Activated naive CD8-positive, alpha-beta T cell treated with anti-CD3 and anti-CD28 coated beads, Interleukin-2, amount 50 U/mL, for 16 hours (primary cell): ENCODE measurements around the gene SCMH1.
"Not testable (repeated sequence)": the region's sequence is repeated elsewhere in the genome, so short reads cannot be mapped to it uniquely, and the experiment has no call there.

Experiments used
- DNase-seq: peaks from one replicate; pipeline ENCODE4 v3.0.0-alpha.2; 2020; ENCODE audit warnings: low read depth, low spot score

Gene SCMH1

DNA sequence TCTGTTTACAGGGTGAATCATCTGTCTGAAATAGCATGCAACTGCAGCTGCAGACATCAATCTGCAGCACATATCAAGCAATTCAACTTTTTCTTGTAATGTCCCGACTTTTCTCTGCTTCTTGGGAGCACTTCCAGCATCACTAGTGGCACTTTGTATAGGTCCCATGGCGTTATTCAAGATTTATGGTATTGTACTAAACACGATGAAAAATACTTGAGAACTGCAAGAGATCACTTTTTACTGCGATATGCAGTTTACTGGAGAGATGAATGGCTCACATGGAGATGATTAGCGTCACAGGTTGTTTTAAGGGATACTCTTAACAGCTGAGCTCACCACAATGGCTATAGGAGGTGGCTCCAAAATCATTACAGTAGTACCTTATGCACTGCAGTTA lies 7.2 kb upstream of the SCMH1 start:
- no peak for DNase-seq

DNA sequence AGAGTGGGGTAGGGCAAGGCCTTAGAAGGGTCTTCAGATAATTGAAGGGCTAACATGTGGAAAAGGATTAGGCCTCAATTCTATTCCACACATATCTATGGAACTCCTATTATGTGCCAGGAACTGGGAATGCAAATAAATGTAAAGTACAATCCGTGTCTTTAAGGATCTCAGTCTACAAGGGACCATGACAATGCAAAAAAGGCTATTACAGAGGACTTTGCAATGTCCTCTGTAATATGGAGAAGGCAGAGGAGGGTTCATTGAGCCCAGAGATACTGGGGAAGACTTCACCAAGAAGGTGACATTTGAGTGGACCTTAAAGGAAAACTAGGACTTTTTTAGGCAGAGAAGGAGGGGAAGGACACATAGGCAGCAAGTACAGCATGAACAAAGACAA lies 4.5 kb upstream of the SCMH1 start:
- DNase-seq = no peak

DNA sequence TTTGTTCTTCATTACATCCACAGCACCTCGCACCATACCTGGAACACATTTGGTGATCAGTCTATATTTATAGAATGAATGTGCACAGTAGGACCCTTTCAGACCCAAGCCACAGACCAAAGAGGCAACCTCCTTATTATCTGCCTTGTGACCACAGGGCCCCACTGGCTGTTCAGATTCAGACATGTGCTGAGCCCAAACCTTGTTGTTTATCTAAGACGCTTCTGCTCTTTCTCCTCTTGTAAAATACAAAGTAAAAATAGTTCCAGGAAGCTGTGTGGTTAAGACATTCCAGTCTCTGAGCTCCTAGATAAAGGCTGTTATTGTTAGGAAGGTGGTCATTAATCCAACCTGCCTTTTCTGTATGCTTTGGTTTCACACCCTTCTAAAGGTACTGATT lies 3.6 kb upstream of the SCMH1 start:
- DNase-seq = no peak

DNA sequence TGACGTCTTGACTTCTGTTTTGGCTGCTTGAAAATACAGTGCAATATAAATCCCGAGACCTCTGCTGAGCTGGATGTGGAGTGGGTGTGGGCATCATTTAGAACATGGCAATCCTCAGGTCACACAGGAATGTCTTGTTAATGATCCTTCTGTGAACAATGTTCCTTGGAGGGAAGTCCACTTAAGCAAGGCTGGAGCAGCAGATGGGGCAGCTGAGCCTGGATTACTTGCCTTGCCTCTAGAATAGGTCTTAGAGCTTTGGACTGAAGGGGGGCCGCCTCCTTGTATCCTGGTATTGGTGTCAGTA lies 926 bp upstream of the SCMH1 start:
- DNase-seq = no peak

DNA sequence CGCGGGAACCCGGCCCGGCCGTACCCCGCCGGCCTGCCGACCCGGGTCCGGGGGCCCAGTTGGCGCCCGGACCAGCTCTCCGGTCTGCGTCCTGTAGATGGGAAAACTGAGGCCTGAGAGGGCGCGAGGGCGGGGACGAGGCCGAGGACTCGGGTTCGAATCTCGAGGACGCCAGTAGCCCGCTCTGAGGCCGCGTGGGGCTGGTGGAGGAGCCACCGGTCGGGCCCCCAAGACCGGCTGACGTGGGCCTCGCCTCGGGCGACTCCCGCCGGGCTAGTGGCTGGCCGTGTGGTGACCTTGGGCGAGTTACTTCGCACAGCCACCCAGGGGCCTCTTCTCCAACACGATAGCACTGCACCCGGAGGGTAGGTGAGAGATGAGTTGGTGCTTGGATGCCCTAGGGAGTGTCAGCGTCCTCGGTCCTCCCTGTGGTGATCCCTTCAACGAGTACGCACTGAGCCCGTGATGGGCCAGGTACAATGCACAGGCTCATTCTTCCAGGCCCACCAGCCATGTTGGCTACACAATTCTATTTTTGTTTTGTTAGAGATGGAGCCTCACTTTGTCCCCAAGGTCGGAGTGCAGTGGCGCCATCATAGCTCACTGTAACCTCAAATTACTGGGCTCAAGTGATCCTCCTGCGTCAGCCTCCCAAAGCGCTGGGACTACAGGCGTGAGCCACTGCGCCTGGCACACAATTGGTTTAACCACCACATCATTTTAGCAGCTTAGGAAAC lies 404 bp upstream of the SCMH1 start:
- DNase-seq = no peak

DNA sequence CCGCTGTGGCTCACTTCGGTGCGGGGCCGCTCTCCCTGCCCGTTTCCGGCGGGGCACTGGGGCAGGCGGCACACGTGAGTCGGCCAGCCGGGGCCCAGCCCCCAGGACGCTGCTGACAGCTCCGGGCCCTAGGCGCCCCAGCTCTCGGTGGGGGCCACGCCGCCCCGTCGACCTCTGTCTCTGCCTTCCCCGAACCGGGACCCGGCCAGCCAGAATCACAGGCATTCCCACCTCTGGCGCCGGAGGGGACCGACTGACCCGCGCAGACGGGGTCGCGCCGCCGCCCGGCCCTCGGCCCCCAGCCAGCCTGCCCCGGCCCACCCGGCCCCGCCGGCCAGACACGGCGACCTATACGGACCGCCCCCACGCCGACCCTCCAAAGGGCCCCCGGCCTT lies 755 bp downstream of the SCMH1 start:
- DNase-seq = no peak

DNA sequence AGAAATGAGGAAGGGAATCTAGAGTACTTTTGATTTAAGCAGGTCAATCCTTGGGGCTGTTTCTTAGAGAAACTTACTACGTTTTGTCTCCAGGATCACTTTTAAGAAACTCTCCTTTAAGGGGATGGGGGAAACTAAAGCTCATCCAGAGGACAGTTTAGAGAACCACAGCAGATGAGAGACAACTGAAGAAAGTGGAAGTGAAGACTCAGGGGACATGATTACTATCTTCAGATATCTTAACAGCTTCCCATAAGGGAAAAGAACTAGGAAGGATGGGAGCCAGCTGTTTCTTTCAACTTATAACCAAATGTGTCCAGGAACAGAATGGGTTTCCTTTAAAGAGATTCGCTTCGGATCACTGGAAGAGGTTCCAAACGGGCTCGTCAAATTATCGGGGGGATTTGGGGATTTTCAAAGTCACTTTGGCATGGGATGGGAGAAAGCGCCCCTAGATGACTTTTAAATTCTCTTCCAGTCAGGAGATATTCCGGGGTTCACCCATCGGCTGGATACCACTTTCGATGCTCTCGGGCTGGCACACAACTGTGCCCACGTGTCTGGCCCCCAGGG lies 1.2 kb downstream of the SCMH1 start:
- no peak for DNase-seq

DNA sequence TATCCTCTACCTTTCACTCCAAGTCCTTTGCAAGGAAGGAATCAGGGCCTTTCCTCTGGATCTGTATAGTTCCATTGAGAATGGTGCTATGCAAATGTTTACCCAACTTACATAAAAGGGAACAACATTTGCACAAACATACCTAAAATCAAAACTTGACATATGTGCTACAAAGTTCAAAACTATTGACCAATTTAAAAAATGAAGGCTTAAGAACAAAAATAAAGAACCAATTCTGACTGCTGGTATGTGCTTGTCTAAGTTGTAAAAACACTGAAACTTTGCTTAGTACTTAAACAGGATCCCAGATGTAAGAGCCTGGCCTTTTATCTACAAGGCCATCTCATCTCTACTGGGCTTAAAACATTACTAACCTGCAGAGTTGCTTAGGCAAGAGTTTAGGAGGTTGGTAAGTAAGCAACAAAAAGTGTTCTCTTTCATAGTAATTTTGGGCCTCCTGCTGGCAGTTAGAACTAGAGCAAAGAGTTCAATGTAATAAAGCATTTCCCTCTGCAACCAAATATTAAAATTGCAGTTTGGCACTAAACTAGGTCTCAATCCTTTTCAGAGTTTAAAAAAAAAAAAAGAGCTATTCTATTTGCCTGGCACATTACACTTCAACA lies 2.0 kb downstream of the SCMH1 start:
- DNase-seq = no peak

DNA sequence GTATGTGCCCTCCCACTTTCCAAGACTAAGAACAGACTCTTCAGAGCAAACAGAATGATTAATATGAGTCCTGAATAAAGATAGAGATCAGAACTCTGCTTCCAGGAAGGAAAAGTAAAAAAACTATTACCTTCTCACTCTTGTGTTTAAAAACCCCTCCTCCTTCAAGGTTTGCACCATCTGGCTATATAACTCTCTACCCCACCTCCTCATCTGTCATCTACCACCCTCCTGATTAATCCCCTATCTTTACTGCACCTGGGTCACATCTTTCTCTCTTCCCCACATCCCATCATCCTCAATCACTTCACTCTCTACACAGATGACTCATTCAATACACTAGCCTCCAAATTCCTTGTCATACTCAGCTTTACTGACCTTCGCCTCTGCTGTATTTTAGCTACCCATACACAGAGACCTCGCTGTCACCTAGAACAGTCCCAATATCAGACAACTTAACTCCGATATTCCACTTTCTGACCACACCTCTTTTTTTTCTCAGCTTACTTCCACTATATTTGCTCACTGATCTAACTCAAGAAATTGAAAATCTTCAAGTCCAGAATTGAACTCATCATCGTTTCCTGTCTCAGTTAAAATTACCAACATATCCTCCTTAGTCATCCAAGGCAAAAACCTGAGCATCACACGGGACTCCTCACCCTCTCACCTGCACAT lies 3.7 kb downstream of the SCMH1 start:
- DNase-seq = no peak

DNA sequence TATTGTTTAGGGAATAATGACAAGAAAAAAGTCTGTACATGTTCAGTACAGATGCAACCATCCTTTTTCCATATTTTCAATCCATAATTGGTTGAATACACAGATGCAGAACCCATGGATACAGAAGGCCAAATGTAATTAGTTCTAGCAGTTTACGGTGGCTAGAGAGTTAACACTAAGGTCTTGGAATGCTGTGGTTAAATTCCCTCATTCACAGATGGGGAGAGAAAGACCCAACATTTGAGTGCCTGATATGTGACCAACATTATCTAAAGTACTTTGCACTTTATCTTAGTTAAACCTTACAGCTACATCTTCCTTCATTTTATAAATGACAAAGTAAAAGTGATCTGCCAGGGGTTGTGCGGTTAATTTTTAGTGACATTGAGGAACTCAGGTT lies 5.3 kb downstream of the SCMH1 start:
- DNase-seq = no peak

DNA sequence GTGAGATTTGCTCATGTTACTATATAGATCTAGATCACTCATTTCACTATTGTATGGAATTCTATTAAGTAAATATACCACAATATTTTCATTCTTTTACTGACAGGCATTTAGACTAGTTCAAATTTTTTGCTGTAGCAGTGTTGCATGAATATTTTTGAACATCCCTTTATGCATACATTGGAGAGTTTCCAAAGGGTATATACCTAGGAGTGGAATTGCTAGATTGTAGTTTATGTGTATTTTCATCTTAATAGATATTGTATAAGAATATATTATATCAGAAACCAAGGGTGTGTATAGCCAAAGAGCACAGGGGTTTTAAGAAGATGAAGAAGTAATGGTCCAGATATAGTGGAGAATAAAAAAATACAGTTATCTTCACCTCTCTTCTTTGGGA lies 6.2 kb downstream of the SCMH1 start:
- DNase-seq = no peak

DNA sequence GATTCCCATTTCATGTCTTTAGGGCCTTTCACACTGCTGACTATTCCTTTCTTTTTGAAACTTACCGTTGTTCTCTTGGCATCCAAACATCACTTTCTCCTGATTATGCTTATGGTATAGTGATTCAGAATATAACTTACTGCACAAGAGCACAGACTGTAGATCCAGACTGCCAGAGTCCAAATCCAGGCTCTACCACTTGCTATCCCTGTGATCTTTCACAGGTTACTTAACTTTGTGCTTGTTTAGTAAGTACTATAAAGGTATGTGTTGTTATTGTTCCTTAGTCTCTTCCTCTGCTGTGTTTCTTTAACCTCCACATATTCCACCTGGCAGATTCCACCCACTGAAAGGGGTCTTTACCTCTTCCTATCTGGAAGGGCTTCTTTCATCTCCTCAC lies 8.4 kb downstream of the SCMH1 start:
- no peak for DNase-seq

DNA sequence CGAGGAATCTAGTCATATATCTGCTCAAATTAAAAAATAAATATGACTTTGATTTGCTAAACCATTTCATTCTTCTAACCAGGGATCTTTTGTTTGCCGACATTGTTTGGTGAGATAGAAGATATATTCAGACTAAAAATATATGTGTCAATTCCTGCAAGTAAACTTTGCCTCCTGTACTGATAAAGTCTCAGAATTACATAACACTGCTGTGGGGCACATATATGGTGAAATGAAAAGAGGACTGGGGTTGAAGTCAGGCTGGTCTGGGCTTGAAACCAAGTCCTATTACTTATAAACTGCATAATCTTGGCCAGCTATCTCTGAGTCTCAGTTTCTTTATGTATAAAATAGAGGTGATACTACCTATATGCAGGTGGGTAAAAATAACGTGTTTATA lies 9.8 kb downstream of the SCMH1 start:
- no peak for DNase-seq

DNA sequence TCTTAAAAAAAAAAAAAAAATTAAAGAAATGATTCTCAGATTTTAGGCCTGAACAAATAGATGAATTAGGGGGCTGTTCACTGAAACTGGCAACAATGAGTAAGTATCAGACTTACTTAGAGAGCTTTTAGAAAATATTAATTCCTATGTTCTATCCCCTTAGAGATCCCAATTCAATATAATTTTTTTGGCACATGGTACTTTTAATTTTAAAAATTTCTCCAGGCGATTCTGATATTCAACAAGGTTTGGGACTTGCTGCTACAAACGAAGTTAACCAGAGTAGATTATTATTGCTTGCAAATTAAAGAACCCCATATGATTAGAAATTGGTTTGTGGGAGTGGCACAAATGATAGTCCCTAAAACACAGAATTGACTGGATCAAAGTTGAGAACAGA lies 11.4 kb downstream of the SCMH1 start:
- DNase-seq = no peak

DNA sequence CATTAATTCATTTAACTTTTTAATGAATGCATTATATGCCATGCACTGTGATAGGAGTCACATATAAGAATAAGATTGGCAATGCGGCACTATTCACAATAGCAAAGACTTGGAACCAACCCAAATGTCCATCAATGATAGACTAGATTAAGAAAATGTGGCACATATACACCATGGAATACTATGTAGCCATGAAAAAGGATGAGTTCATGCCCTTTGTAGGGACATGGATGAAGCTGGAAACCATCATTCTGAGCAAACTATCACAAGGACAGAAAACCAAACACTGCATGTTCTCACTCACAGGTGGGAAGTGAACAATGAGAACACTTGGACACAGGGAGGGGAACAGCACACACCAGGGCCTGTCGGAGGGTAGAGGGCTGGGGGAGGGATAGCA lies 12.9 kb downstream of the SCMH1 start:
- DNase-seq = not testable (repeated sequence)

DNA sequence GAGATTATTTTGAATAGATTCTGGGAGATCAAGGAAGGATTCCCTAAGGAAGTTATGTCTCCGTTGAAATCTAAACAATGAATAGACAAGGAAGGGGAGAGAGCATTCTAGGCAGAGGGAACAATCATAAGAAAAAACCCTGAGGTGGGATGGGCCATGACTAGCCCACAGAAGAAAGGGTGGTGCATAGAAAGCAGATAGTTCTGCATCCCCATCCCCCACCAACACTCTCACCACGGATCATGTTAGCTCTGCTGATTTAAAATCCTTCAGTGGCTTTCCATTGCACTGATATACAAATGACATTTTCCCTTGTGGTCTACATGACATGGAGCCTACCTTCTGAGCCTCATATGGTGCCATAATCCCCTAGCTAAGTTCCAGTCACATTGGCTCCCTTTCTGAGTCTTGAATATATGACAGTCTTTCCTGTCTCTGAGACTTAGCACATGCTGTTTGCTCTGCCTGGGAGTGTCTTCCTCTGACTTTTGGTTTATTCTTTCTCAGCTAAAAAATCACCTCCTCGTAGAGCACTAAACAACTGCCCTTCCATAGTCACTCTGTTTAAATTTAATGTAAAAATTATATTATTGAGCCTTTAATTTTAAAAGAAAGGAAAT lies 15.2 kb downstream of the SCMH1 start:
- no peak for DNase-seq

DNA sequence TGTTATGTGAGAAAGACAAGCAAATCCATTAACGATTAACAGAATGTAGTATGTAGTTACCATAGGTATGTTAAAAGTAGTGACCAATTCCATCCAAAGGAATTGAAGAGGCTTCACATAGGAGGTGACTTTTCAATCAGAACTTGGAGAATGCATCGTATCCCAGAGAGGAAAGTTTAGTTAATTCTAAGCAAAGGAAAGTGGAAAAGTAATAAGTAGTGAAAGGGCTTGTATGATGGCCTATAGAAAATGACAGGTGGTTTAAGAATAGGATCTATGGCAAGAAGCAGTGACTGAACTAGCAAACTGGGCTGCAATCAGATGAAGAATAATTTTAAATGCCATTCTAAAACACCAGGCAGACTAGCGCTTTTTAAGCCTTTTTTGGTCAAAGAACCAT lies 16.6 kb downstream of the SCMH1 start:
- DNase-seq = no peak

DNA sequence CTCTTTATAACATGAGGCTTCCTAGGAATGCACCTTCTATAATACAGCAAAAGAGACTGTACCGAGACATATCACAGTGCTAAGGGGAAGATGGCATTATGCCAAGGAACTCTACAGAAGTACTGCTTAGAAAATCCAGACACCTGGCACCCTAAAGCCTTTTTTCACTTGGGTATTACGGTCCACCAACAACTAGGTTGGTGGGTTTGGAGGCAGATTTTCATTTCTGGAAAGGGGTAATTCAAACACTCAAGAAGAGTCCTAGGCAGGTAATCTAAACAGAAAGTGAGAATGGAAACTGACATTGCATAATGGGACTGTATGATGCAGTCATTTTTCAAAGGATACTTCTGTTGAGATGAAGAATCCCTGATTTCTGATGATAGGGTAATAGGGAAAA lies 19.6 kb downstream of the SCMH1 start:
- no peak for DNase-seq

DNA sequence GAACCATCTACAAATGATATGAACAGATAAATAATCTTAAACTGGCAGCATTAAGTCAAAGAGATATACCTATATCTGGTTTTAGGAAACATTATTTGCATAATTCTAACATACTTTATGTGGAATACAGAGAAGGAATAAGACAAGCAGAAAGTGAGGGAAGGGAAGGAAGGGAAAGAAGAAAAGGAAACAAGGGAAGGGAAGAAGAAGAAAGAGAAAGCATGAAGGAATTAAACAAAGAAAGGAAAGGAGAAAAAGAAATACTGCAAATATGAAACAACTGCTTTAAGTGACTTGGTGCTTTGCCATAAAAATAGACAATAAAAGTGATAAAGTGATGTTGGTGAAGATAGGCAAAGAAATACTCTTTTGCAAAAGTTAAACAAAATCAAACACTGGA lies 20.1 kb downstream of the SCMH1 start:
- DNase-seq = no peak

DNA sequence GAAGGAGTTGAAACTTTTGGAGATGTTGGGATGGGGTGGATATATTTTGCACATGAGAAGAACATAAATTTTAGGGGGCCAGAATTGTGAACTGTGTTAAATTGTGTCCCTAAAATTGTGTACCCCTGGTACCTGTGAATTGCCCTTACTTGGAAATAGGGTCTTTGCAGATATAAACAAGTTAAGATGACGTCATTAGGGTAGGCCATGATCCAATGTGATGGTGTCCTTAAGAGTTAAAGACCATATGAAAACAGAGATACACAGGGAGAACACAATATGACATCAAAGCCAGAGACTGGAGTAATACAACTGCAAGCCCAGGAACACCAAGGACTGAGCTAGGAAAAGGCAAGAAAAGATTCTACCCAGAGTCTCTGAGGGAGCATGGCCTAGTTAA lies 24.0 kb downstream of the SCMH1 start:
- no peak for DNase-seq

DNA sequence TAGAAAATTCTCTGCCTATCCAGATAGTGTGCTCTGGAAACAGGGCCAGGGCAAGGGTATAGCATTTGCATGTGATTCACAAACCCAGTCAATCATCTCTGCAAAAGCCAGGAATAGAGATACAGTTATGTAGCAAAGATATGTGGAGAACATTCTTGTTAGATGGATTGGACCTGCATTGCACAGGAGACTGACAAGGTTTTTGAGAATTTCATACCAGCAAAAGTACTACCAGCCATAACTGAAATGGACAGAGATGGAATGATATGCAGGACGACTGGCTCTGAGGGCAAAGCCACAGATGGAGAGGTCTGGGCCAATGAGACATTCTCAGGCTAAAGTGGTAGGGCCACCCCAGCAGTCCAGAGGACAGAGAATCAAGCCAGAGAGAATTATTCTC lies 24.7 kb downstream of the SCMH1 start:
- no peak for DNase-seq

DNA sequence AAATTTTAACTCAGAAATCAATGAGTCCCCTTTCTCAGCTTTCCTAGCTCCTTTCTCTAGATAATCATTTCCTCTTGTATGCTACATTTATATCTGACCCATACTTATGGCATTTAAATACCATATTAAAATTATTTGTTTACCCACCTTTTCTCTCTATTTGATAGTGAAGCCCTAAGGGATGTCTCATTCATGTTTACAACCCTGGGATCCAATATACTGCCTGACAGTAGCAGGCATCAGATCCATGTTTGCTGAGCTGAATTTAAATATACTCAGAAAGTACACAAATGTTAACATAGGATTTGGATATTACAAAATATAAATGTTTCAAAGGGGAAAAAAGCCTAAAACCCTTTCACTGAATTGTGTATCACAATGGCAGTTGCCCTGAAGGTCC lies 26.5 kb downstream of the SCMH1 start:
- DNase-seq = no peak

DNA sequence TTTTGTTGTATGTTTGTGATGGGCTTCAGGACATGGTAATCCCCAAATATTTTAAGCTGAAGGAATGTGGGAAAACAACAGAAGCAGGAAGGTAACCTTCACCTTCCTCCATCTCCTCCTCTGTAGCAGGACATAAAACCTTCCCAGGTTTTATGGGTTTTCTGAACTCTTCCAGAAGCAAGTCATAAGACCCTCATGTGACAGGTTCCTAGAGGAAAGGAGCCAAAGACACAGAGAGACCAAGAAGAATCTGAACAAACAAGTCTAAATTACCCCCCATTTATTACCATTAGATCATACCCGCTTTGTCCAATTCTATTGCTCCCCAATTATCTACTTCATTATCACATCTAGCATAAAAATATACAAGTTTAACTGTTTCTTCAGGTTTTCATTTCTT lies 28.8 kb downstream of the SCMH1 start:
- no peak for DNase-seq
